PC-9 (cell line): ENCODE results near the gene IRAK1. TPM values are rescaled to one million over a fixed set of nuclear protein-coding genes. Genes with fewer than 3 reads are reported as not detected.

Experiments used
- Bru-seq: library from RNA; stranded (reverse); fragments of 400-500 nt; gene quantifications from one replicate; lab custom pipeline; 2021; lab: Mats Ljungman, UMichigan
- BruChase-seq, 2 experiments: library from RNA; stranded (reverse); fragments of 400-500 nt; gene quantifications; one replicate each; lab custom pipeline; 2021; lab: Mats Ljungman, UMichigan
- BruUV-seq: library from RNA; stranded (reverse); fragments of 400-500 nt; replicated peaks from 2 replicates; lab custom pipeline; 2021; lab: Mats Ljungman, UMichigan
- CTCF ChIA-PET: fragments of 300-600 bp; sonication (Branson Sonifier 250); formaldehyde crosslinking; loops from one replicate; lab custom pipeline; 2022; ENCODE audit warnings: antibody characterized with exemption; lab: Charles Lee
- POLR2A ChIA-PET: fragments of 300-600 bp; sonication (Branson Sonifier 250); formaldehyde crosslinking; loops from one replicate; lab custom pipeline; 2022; ENCODE audit warnings: antibody characterized with exemption; ENCODE audit not compliant: unreplicated experiment; lab: Charles Lee
- DNase-seq, 2 experiments: peaks; one replicate each; pipeline versions ENCODE4 v3.0.0 to v3.0.0-alpha.2; 2015 to 2022; ENCODE audit warnings: mixed read lengths in 1 of 2
- H2AFZ ChIP-seq: fragments of 200-600 bp; sonication (generic); 2 replicates; pipeline ENCODE4 v1.8.1; 2017; ENCODE audit warnings: antibody characterized with exemption
- H3F3A ChIP-seq: fragments of 200-600 bp; sonication (generic); 2 replicates; pipeline ENCODE4 v1.8.1; 2017; ENCODE audit warnings: antibody characterized with exemption, mild to moderate bottlenecking, low read depth; ENCODE audit not compliant: insufficient read depth
- H3K27ac ChIP-seq: fragments of 200-600 bp; sonication (generic); 2 replicates; pipeline ENCODE4 v1.6.1; 2016; ENCODE audit warnings: mixed run types
- H3K27me3 ChIP-seq: fragments of 200-600 bp; sonication (generic); 2 replicates; pipeline ENCODE4 v1.6.1; 2016; ENCODE audit warnings: low read depth, mixed run types; ENCODE audit not compliant: insufficient read depth
- H3K36me3 ChIP-seq: fragments of 200-600 bp; sonication (generic); 2 replicates; pipeline ENCODE4 v1.6.1; 2016; ENCODE audit warnings: low read depth, mixed run types
- H3K4me1 ChIP-seq: fragments of 200-600 bp; sonication (generic); replicated peaks from 2 replicates; pipeline ENCODE4 v1.6.1; 2016; ENCODE audit warnings: mixed run types; ENCODE audit not compliant: insufficient read depth
- H3K4me2 ChIP-seq: fragments of 200-600 bp; sonication (generic); 2 replicates; pipeline ENCODE4 v1.6.1; 2017; ENCODE audit warnings: mixed run types
- H3K4me3 ChIP-seq: fragments of 200-600 bp; sonication (generic); 2 replicates; pipeline ENCODE4 v1.6.1; 2016; ENCODE audit warnings: mixed run types
- H3K79me2 ChIP-seq: fragments of 200-600 bp; sonication (generic); 2 replicates; pipeline ENCODE4 v1.6.1; 2017; ENCODE audit warnings: low read depth, mixed run types
- H3K9me2 ChIP-seq: fragments of 200-600 bp; sonication (generic); 2 replicates; pipeline ENCODE4 v1.8.1; 2017; ENCODE audit warnings: mild to moderate bottlenecking; ENCODE audit not compliant: insufficient read depth
- H3K9me3 ChIP-seq: fragments of 200-600 bp; sonication (generic); 2 replicates; pipeline ENCODE4 v1.8.1; 2016; ENCODE audit warnings: low read depth; ENCODE audit not compliant: insufficient read depth
- H4K20me1 ChIP-seq: fragments of 200-600 bp; sonication (generic); 2 replicates; pipeline ENCODE4 v1.8.1; 2017; ENCODE audit not compliant: insufficient read depth
- EZH2 ChIP-seq: fragments of 200-600 bp; sonication (generic); IDR thresholded peaks from 2 replicates; pipeline ENCODE4 v1.8.0; 2017; ENCODE audit warnings: antibody characterized with exemption, low read depth
- intact Hi-C: fragments of 100-400 bp; cut with micrococcal nuclease; formaldehyde crosslinking; loops from one replicate; pipeline ENCODE4 v1.10.0; 2022; ENCODE audit not compliant: unreplicated experiment
- long read RNA-seq: library from polyadenylated mRNA; stranded (forward); transcript quantifications from one replicate; pipeline ENCODE4 v2.0.0, GENCODE V29; 2022
- total RNA-seq: library from RNA; stranded (reverse); gene quantifications from 2 replicates; pipeline ENCODE4 v1.2.3, GENCODE V29; 2021
- TF ChIP-seq, protein P1 (sequence below): fragments of 200-600 bp; sonication (generic); conservative IDR thresholded peaks from 2 replicates; pipeline ENCODE4 v1.6.1; 2017; ENCODE audit warnings: mixed run types, antibody characterized with exemption, mild to moderate bottlenecking, moderate library complexity

The IRAK1 gene
- 317 and 364 TPM in 2 replicates for total RNA-seq
- percentile 90 among the genes with signal in this experiment for Bru-seq, nascent RNA
- BruChase-seq, experiment 1, labeled RNA remaining after a 2-hour chase = percentile 94 among the genes with signal in this experiment
- percentile 97 among the genes with signal in this experiment for BruChase-seq, experiment 2, labeled RNA remaining after a 6-hour chase
- long read RNA-seq, transcript IRAK1-204 (14 exons, 2,049 nt) = minor isoform, 35 of 532 reads
- long read RNA-seq, transcript IRAK1-203 (14 exons, 3,666 nt) = major isoform, 263 of 532 reads
- long read RNA-seq, partial matches to known transcripts = 185 of 532 reads
- long read RNA-seq, other reads (novel, unspliced or antisense) = 43 of 532 reads

- DNase-seq = peak; percentile 42 to 75
- Histone ChIP-seq H4K20me1 (no peaks in the 10 kb centered on the region), H2AFZ (0 out of 2 replicates have a peak within 1 kb of the TSS, but pooled peaks have one; percentile 76), H3K36me3 (no peaks in the 10 kb centered on the region), H3K27ac (peak within 1 kb of the TSS; percentile 73), H3K27me3 (no peaks in the 10 kb centered on the region), H3K79me2 (peaks cover 29% of the 10 kb centered on the region), H3K9me3 (no peaks in the 10 kb centered on the region), H3K4me2 (peak within 1 kb of the TSS; percentile 92), H3K9me2 (no peaks in the 10 kb centered on the region), H3F3A (peaks cover 5% of the 10 kb centered on the region; the same call in 1 of the 2 replicates), H3K4me1 (peaks cover 8% of the 10 kb centered on the region; the same call in 1 of the 2 replicates), H3K4me3 (peak within 1 kb of the TSS; percentile 78)
- intact Hi-C loops = loop anchor here (2.0 kb wide), 1 partner anchor 77 kb away; the partner anchor contains the start of gene MECP2
- no peak for TF ChIP-seq EZH2
- TF ChIP-seq, protein P1, sequence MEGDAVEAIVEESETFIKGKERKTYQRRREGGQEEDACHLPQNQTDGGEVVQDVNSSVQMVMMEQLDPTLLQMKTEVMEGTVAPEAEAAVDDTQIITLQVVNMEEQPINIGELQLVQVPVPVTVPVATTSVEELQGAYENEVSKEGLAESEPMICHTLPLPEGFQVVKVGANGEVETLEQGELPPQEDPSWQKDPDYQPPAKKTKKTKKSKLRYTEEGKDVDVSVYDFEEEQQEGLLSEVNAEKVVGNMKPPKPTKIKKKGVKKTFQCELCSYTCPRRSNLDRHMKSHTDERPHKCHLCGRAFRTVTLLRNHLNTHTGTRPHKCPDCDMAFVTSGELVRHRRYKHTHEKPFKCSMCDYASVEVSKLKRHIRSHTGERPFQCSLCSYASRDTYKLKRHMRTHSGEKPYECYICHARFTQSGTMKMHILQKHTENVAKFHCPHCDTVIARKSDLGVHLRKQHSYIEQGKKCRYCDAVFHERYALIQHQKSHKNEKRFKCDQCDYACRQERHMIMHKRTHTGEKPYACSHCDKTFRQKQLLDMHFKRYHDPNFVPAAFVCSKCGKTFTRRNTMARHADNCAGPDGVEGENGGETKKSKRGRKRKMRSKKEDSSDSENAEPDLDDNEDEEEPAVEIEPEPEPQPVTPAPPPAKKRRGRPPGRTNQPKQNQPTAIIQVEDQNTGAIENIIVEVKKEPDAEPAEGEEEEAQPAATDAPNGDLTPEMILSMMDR = no peak
- POLR2A ChIA-PET = interaction anchor here (0.6 to 0.7 kb wide), 2 partner anchors 16 to 743 kb away, joined by 3 to 7 read pairs; partner anchors contain the start of gene DKC1
- CTCF ChIA-PET = no interaction called here
- no TSS peak for BruUV-seq
Observed at GRCh38 chrX:154019633-154020528, at the start of gene IRAK1. Gene IRAK1, minus strand, starts transcription at chrX:154019902. Its CDS starts 90 bp downstream, at chrX:154019812.

DNA sequence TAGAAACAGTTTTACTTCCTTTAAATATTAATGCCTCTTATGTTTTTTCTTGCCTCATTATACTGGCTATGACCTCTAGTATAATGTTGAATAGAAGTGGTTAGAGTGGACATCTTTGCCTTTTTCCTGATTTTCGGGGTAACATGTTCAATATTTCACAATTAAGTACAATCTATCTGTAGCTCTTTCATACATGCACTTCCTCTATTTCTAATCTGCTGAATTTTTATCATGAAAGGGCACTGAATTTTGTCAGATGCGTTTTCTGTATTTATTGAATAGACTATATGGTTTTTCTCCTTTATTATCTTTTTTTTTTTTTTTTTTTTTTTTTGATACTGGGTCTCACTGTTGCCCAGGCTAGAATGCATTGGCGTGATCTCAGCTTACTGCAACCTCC is 48.9 kb upstream of the IRAK1 start:
- ChIA-PET POLR2A (no interaction called here), CTCF (no interaction called here)
- H3K4me3 ChIP-seq = no peak overlapping the region
- no peak overlapping the region for H2AFZ ChIP-seq
- no peak overlapping the region for H3K4me2 ChIP-seq
- H3F3A ChIP-seq = peaks cover under 1% of the 10 kb centered on the region; the same call in 1 of the 2 replicates
- intact Hi-C loops = no loop called here
- TF ChIP-seq EZH2 = no peak
- TF ChIP-seq, protein P1 = no peak
- H3K9me3 ChIP-seq = no peaks in the 10 kb centered on the region
- DNase-seq = no peak
- H3K27ac ChIP-seq = no peak overlapping the region
- no peaks in the 10 kb centered on the region for H3K9me2 ChIP-seq
- peaks cover under 1% of the 10 kb centered on the region; the same call in 1 of the 2 replicates for H3K4me1 ChIP-seq
- BruUV-seq = no TSS peak
- no peaks in the 10 kb centered on the region; the same call in 1 of the 2 replicates for H3K36me3 ChIP-seq
- peaks cover 73% of the 10 kb centered on the region for H3K79me2 ChIP-seq
- peaks cover 15% of the 10 kb centered on the region; the same call in 1 of the 2 replicates for H4K20me1 ChIP-seq
- no peaks in the 10 kb centered on the region for H3K27me3 ChIP-seq
